ENCODE results near the gene MAP2K5.

MAP2K5 gene

DNA sequence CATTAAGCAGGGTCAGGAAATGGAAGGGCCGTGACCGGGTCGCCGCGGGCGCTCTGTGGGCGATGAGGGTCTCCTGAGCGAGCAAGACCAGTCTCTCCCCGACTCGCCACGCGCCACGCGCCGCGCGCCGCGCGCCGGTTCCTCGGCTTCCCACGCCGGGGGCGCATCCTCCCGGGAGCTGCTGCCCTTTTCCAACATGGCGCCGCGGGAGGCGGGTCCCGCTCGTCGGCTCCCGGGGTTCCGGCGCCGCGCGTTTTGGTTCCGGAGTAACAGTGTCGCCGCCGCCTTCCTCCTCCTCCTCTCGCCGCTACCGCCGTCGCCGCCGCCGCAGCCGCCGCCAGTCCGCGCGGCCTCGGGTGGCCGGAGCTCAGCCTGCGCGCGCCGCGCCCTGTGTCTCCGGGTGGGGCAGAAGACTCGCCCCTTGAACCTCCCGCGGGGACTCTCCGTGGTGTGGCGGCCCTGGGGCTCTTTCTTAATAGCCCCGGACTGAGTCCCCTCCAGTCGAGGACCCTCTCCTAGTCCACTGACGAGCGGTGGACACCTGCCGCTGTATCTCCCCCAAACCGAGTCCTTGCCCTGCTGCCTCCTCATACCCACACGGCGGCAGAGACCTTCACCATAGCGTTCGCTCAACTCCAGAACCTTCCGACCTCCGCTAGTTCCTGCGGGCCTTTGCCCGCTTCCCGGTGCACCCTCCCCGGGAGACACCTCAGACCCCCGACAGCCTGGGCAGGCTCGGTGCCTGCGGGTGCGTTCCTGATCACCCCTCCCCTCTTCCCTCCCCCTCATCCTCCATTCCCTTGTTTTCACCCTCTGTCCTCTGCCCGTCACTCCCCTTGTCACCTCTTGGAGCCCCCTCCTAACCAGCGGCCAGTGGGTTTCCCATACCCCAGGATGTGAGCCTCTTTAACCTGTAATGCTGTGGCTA lies at the start of gene MAP2K5:
Gene MAP2K5 (plus strand): TSS at position 284 of the 928 bp plus-strand sequence. CDS start 633 bp downstream, at position 917.
- in situ Hi-C loops (cut with MboI; ENCODE audit: low sequenced_read_pairs), result no loop called here

DNA sequence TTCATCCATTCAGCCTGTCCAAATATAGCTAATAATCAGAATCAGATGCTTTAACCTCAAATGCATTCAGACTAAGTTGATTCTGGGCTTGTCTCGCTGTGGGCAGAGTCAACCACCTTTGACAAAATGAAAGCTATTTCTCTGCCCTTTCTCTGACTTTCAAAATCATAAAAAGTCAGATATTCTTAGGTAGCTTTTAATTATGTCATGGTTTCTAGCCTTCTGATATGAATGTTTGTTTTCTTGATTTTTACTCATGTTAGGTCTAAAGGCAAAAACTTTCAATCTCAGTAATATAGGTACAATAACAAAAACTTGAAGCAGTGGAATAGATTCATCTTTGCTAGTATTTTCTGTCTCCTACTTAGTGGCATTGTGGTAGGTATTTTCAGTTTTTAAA lies 46.9 kb upstream of the MAP2K5 start:
- in situ Hi-C loops (cut with MboI; ENCODE audit: low sequenced_read_pairs), result no loop called here

DNA sequence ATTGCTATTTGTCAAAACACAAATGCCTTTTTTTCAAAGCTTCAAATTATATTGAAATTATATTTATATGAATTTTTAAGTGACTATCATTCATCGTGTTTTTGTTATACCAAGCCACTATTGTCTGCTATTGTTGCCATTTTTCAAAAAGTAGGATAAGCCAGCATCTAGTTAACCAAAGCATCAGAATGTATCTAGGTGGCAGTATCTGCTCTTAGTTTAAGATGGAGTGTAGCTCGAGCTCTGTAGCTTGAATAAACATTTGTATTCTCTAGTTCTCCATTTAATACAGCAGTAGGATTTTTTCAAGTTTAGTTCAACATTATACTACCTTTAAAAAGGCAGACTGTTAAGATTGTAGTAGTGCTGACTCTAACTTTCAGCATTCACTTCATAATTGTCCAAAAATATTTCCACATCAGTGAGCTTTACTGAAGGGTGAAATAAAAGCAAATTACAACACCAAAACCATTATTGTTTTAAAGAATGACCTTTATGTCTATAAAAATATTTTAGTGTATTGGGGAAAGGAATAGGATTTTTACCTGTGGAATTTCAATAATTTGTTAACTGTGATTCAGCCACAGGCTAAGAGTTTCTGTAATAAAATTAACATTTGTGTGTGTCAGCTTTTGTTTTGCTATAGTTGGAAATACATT lies 41.2 kb upstream of the MAP2K5 start:
- in situ Hi-C loops (cut with MboI; ENCODE audit: low sequenced_read_pairs), result no loop called here

DNA sequence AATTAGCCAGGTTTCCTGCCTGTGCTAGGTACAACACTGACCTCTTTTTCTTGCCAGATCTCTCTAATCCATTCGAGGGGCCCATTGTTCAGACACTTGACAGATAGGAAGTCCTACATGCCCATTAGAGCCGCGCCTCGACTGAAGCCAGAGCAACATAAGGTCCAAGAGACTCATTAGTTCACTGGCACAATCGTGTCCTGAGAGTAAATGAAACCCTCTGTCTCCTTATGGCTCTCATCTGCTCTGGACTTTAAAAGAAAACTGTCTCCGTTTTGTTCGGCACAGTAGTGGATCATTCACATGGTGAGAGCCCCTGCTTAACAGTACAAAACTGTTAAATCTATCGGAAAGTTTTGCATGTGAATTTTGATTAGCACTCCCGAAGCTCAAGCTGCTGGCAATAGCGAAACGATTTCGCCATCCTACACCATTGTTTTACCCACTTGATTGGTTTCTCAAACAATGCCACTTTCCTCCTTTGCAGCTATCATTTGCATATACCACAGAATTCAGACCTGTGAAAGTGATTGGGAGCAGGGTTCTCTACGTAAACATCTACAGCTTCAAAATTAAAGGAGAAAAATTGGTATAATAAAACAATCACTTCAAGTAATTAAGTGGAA lies 40.6 kb upstream of the MAP2K5 start:
- in situ Hi-C loops (cut with MboI; ENCODE audit: low sequenced_read_pairs), result no loop called here

DNA sequence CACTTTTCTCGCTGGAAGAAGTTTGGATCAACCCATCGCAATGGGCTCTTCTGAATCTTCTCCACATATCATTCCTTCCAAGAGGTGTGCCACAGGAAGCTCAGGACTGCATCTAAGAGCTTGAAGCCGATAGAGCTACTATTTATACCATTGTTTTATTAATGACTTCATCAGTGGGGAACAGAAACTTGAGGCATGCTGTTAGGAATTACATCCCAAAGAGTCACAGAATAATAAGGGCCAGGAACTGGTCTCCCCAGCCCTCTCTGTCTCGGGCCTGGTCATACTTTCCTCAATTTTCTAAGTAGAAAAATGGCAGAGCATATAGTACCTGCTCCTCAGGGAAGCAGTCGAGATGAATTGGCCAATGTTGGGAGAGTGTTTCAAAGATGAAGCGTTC lies 38.4 kb upstream of the MAP2K5 start:
- in situ Hi-C loops (cut with MboI; ENCODE audit: low sequenced_read_pairs), result no loop called here

DNA sequence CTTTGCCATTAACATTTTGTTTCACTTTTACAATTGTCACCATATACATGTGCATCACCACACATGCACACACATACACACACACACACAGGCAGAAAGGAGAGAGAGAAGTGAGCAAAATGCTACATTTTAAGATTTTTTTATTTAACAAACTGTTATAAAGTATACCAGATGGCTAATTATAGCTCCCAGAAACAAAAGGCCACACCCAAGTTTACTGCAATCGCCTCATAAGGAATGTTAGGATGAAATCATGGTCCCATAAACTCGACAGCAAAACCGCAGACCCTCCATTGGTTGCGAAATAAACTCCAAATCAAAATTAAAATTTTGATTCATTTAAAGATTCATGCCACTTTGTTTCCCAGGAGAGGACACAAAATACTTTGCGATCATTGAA lies 37.7 kb upstream of the MAP2K5 start:
- in situ Hi-C loops (cut with MboI; ENCODE audit: low sequenced_read_pairs), result no loop called here

DNA sequence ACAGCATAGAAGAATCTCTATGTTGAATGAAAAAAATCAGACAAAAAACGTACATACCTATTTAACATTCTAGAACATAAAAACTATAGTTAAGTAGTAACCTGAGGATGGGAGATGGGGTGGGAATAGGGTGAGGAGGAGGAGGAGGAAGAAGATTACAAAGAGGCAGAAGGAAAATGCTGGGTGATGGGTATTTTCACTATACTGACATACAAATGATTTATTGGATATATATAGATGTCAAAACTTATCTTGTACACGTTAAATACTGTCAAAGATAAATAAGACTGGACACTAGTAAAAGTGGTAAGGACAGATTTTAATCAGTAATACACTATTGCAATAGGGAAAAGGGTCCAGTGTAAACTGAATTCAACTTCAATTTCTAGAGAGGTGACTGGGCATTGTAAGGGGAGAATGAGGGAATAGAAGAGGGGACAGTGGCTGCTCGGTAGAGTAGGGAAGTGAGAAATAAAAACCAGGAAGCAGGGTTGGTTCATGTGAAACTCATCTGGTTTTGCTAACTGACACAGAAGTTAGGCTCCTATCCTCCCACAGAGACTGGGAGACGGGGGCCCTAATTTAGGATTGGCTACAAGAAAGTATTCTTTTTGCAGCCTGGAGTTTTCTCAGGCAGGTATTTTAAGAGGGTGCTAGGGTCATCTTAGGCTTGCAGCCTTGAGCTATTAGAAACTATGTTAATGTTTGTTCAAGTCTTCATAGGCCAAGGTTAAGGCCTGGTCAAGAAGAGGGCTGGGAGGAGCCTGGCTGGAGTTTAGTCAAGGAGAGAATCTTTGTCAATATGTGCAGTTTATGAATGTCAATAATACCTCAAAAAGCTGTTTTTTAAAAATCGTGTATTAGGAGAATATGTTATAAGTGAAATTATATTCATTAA lies 36.6 kb upstream of the MAP2K5 start:
- in situ Hi-C loops (cut with MboI; ENCODE audit: low sequenced_read_pairs), result no loop called here

DNA sequence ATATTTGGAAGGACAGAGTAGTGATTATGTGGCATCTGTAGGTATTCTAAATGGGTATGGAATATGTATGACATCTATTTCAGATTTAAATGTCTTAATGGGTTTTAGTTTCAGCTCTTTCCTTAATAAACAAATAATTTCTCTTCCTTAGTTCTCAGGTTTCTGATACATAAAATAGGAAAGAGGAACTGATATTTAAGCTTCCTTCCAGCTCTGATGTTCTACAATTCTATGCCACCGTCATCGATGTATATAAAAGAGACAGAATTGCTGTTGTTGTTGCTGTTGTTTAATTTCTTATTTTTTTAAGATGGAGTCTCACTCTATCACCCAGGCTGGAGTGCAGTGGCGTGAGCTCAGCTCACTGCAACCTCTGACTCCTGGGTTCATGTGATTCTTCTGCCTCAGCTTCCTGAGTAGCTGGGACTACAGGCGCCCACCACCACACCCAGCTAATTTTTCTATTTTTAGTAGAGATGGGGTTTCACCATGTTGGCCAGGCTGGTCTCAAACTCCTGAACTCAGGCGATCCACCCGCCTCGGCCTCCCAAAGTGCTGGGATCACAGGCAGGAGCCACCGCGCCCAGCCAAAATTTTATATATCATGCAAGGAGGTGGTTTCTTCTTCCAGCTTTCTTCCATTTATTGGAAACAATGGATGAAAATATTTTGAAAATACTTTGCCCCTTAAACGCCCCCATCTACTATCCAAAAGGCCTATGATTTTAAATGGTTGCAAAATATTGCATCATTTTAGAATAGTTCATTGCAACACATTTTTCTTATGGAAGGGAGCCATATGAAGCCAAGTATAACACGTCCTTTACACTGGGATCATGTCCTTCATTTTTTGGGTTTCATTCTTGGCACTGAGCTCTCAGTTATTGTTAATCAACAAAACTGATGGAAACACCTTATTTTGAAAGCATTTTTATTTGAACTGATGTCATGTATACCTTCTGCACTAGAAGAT lies 35.4 kb upstream of the MAP2K5 start:
- in situ Hi-C loops (cut with MboI; ENCODE audit: low sequenced_read_pairs), result no loop called here

DNA sequence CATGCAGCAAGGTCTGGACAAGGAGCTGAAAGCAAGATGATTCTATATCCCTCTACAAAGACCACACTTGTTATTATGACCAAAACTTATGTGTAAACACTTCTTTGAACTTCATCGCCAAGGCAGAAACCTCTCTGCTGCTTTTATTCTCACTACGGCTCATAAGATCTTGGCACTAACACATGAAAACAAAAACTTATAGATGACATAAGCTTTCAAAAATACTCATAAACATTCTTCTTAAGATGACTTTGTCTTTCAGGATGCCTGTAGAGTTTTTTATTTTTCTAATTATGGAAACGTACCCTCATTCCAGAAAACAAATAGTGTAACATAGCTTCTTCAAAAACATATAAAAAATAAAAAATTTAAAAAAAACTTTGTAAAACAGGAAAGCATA lies 34.1 kb upstream of the MAP2K5 start:
- in situ Hi-C loops (cut with MboI; ENCODE audit: low sequenced_read_pairs), result no loop called here

DNA sequence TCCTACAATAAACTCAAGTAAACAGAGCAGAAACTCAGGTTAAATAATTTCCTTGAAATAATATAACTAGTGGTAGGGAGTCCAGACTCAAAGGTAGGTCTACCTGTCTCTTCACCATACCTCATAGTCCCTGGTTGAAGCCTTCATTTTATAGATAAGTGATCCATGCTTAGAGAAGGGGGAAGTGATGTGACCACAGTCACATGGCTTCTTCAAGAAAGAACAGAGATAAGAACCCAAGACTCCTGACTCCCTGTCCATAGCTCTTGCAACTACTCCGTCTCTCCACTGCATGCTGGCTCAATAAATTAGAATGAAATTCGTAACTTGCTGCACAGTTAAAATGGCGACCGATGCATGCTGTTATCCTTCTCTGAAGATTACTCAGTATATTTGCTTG lies 32.6 kb upstream of the MAP2K5 start:
- in situ Hi-C loops (cut with MboI; ENCODE audit: low sequenced_read_pairs), result no loop called here

DNA sequence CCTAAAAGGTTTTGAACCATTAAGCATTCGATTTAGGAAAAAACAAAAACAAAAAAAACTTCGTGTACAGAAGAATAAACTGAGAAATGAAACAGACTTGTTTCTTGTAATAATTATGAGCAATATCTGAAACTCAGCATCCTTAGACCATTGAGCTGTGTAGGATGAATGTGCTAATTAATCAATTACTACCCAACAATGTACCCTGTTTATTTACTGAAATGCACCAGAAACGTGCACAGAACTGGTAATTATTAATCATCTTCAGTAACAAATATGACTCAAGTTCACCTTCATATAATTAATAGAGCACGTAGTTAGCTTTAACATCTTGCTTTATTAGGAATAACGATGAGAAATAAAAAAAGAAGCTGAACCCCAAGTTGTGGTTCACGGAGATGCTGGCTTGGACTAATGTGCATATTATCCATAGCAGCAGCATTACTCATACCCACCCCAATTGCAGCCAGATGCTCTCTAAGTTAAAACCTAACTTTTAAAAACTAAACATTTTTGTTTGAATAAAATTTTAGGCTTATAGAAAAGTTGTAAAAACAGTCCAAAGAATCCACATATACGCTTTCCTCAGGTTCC lies 31.8 kb upstream of the MAP2K5 start:
- in situ Hi-C loops (cut with MboI; ENCODE audit: low sequenced_read_pairs), result no loop called here

DNA sequence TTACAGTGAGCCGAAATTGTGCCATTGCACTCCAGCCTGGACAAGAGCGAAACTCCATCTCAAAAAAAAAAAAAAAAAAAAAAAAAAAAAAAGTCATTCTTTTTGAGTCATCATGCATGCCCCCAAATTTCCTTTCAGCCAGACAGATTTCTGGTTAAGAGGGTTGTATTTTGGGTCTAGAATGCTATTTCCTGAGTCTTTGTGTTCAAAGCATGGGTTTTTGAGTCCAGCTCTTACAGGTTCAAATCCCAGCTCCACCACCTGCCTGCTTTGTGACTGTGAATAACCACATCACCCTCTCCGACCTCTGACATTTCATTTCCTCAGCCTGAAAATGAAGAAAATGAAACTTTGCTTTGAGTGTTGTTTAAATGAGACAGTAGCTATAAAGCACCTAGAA lies 30.9 kb upstream of the MAP2K5 start:
- in situ Hi-C loops (cut with MboI; ENCODE audit: low sequenced_read_pairs), result no loop called here

DNA sequence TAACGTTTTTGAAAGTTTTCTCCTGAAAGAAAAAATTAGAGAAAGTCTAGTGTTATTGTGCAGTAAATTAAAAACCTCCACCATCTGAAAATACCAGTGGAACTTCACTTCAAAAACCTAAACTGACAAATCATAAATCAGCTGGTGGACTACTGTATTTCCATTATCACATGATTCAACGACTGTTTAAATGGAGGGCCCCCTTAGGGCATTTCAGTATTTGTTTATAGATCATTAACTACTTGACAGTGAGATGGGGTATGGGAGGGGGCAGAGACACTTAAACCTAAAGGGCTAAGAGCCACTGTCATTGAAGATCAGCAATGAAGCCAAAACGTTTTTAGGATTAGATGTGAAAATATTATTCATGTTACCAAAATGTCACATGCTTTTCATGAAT lies 30.4 kb upstream of the MAP2K5 start:
- in situ Hi-C loops (cut with MboI; ENCODE audit: low sequenced_read_pairs), result no loop called here

DNA sequence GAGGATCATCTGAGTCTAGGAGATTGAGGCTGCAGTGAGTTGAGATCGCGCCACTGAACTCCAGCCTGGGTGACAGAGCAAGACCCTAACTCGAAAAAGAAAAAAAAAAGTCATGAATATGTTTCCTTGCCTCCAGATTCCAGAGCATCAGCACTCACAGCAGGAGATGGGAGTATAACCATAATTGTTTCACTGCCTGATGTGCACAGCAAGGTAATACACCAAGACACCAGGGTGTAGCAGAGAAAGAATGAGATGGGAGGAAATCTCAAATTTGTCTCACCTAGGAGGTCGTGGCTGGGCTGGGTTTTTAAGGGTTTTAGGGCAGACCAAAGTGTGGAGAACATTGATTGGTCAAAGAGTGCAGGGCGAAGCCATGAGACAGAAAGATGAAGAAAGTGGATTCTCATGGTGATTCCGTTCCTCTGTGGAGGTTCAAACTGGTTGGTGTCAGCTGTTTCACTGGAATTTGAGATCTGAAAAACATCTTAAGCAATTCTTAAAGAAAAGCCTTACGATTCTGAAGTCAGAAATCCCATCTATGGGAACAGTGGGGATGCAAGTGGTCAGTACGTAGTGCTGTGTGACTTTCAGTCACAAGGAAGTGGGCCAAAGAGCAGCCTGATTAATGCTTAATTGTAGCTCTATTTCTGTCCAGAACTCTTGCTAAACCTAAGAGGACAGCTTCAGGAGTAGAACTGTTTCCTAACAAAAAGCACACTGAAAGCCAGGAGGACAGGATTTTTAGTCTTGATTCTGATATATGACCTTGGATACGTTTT lies 29.4 kb upstream of the MAP2K5 start:
- in situ Hi-C loops (cut with MboI; ENCODE audit: low sequenced_read_pairs), result no loop called here

DNA sequence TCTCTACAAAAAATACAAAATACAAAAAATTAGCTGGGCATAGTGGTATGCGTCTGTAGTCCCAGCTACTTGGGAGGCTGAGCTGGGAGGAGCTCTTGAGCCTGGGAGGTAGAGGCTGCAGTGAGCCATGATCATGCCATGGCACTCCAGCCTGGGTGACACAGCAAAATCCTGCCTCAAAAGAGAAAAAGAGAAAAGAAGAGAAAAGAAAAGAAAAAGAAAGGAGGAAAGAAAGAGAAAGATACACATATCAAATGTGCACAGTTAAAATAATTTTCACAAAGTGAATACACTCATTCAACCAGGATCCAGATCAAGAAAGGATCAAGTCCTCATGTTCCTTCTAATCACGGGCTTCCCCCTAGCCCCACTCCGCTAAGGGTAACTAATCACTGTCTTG lies 27.4 kb upstream of the MAP2K5 start:
- in situ Hi-C loops (cut with MboI; ENCODE audit: low sequenced_read_pairs), result no loop called here

DNA sequence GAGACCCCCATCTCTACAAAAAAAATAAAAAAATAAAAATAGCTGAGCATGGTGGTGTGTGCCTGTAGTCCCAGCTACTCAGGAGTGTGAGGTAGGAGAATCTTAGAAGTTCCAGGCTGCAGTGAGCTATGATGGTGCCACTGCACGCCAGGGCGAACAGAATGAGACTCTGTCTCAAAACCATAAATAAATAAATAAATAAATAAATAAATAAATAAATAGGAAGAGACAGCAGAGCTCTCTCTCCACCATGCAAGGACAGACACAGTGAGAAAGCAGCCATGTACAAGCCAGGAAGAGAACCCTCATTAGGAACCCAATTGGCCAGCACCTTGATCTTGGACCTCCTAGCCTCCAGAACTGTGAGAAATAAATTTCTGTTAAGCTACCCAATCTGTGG lies 26.9 kb upstream of the MAP2K5 start:
- in situ Hi-C loops (cut with MboI; ENCODE audit: low sequenced_read_pairs), result no loop called here

DNA sequence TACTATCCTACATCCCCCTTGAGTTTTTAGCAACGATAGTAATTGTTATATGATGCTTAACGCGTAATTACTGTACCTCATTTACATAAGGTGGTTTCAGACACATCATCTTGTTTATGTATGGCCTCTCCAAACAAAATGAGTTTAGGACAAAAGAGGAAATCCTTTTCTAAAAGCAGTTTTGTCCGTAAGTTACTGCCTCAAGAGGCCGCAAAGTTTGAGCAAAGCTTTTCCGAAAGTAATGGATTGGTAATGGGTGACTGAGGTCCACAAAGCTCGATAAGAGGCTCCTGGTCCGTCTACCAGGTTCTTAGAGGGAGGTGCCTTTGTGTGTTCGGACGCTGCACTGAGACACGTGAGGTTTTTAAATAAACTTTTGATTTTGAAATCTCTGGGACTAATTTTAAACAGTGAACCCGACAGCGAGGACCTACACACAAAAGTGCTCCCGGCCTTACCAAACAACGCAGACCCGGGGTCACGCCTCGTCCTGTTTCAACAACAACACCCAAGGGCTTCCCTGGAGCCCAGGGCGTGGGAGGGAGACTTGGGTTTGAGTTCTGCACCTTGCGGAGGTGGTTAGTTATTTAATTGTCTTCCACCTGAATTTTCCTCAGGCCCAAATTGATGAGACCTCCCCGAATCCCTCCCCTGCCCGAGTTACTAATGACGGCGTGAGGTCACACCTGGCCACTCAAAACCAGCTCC lies 22.0 kb upstream of the MAP2K5 start:
- in situ Hi-C loops (cut with MboI; ENCODE audit: low sequenced_read_pairs), result no loop called here

Measured in HL-60/S4 treated with retinoic acid at 250 ng/mL for 4 days and 3 days (cell line).